Common myeloid progenitor, CD34-positive (primary cell): Measurements from ENCODE around the gene CACNG7.

Experiments
- CTCF ChIA-PET: fragments of 350-600 bp; sonication (Branson Sonifier 250); formaldehyde crosslinking; loops from one replicate; lab custom pipeline; 2021; ENCODE audit warnings: antibody characterized with exemption; lab: Charles Lee
- POLR2A ChIA-PET: fragments of 350-600 bp; sonication (Branson Sonifier 250); formaldehyde crosslinking; loops from one replicate; lab custom pipeline; 2021; ENCODE audit warnings: antibody characterized with exemption; lab: Charles Lee
- DNase-seq, 3 donors: peaks; one replicate each; pipeline versions ENCODE4 v3.0.0 to v3.0.0-alpha.2; 2013
- H3K27ac ChIP-seq, 2 experiments: 1 replicate in 1 of 2; 2 replicates in 1 of 2; pipeline ENCODE4 v1.7.0; 2013; ENCODE audit warnings: inconsistent platforms in 2 of 2, low read length in 2 of 2, mild to moderate bottlenecking in 2 of 2, low read depth in 1 of 2, moderate library complexity in 1 of 2; ENCODE audit not compliant: severe bottlenecking in 2 of 2, insufficient read depth in 1 of 2, poor library complexity in 1 of 2
- H3K27me3 ChIP-seq, 5 experiments: replicated peaks in 2 of 5; 1 replicate in 3 of 5; 2 replicates in 2 of 5; pipeline versions ENCODE4 v1.6.1 to v1.7.0; 2013; ENCODE audit warnings: low read length in 4 of 5, mild to moderate bottlenecking in 2 of 5, moderate library complexity in 2 of 5, inconsistent platforms in 1 of 5; ENCODE audit not compliant: insufficient read depth in 5 of 5, control insufficient read depth in 4 of 5
- H3K36me3 ChIP-seq, 4 experiments: 1 replicate in 2 of 4; 2 replicates in 2 of 4; pipeline versions ENCODE4 v1.6.1 to v1.7.0; 2013; ENCODE audit warnings: low read length in 3 of 4, control low read depth in 1 of 4, mild to moderate bottlenecking in 1 of 4; ENCODE audit not compliant: control insufficient read depth in 4 of 4, insufficient read depth in 4 of 4
- H3K4me1 ChIP-seq, 4 experiments: 1 replicate in 3 of 4; 2 replicates in 1 of 4; pipeline versions ENCODE4 v1.6.1 to v1.7.1; 2013; ENCODE audit warnings: low read length in 3 of 4, mild to moderate bottlenecking in 3 of 4, control low read depth in 1 of 4, inconsistent platforms in 1 of 4, moderate library complexity in 1 of 4; ENCODE audit not compliant: control insufficient read depth in 4 of 4, insufficient read depth in 4 of 4; ENCODE audit errors: control extremely low read depth in 1 of 4
- H3K4me3 ChIP-seq, 7 experiments: 1 replicate in 4 of 7; 2 replicates in 3 of 7; pipeline versions ENCODE4 v1.5.1 to v1.7.0; 2013; ENCODE audit warnings: mild to moderate bottlenecking in 7 of 7, low read length in 6 of 7, moderate library complexity in 6 of 7, inconsistent platforms in 2 of 7, low read depth in 2 of 7, control low read depth in 1 of 7; ENCODE audit not compliant: insufficient read depth in 4 of 7, control insufficient read depth in 1 of 7; ENCODE audit errors: extremely low read depth in 1 of 7
- H3K9me3 ChIP-seq, 5 experiments: 1 replicate in 4 of 5; 2 replicates in 1 of 5; pipeline versions ENCODE4 v1.6.1 to v1.7.1; 2013; ENCODE audit warnings: low read length in 4 of 5, mild to moderate bottlenecking in 2 of 5, inconsistent platforms in 1 of 5, low read depth in 1 of 5, moderate library complexity in 1 of 5; ENCODE audit not compliant: control insufficient read depth in 4 of 5, insufficient read depth in 2 of 5; ENCODE audit errors: control extremely low read depth in 1 of 5
- WGBS: methylation state at CpG from one replicate; pipeline ENCODE4 v1.1.5; 2013; ENCODE audit not compliant: insufficient coverage; 5-methylcytosine and 5-hydroxymethylcytosine counted together

The CACNG7 gene

GRCh38 chr19:53905787-53906186 is 3.3 kb upstream of the CACNG7 start:
- ChIA-PET CTCF (interaction anchor here (1.0 to 1.9 kb wide), 2 partner anchors 7 to 52 kb away, joined by 3 to 6 read pairs; no protein-coding TSS in a partner anchor), POLR2A (no interaction called here)
- no CpG with 5 or more reads among the region's 1 CpG for WGBS
- Histone ChIP-seq H3K9me3 (no peaks in the 10 kb centered on the region), H3K27me3 (peaks cover 0 to 66% (median 30%) of the 10 kb centered on the region in 5 experiments), H3K4me1 (peaks cover 0 to 13% (median 8%) of the 10 kb centered on the region in 4 experiments), H3K4me3 (no peak overlapping the region), H3K27ac (no peak overlapping the region), H3K36me3 (no peaks in the 10 kb centered on the region)
- DNase-seq: no peak

GRCh38 chr19:53906211-53907192 is 2.6 kb upstream of the CACNG7 start:
- DNase-seq: peak in 2 of 3 donors; percentile 48 to 52
- CTCF ChIA-PET: interaction anchor here (0.7 to 1.9 kb wide), 6 partner anchors 8 to 118 kb away, joined by 3 to 13 read pairs (median 4); no protein-coding TSS in a partner anchor
- H3K36me3 ChIP-seq: no peaks in the 10 kb centered on the region
- no peaks in the 10 kb centered on the region for H3K9me3 ChIP-seq
- POLR2A ChIA-PET: no interaction called here
- no peak overlapping the region for H3K27ac ChIP-seq
- no peak overlapping the region for H3K4me3 ChIP-seq
- H3K27me3 ChIP-seq: peaks cover 0 to 71% (median 33%) of the 10 kb centered on the region in 5 experiments
- peaks cover 0 to 13% (median 8%) of the 10 kb centered on the region in 4 experiments for H3K4me1 ChIP-seq
- WGBS: 13% methylated on average over 35 of the region's 48 CpGs

DNA sequence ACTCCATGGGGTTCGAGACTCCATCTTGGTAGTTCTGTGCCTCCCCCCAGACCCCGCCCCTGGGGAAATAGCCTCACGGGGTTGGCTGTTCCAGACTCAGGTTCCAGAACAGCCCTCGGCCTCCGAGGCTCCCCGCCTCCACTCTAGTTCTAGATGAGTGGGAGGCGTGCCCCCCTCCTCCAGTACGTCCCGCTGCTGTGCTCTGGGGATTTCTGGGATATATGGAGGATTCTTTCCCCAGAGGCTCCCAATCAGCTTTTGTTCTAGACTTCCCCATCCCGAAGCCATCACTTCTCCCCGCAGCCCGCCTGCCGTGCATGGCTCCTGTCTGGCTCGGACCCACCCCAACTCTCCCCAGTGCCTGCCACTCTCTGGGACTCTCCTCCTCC is 1.9 kb upstream of the CACNG7 start:
- CTCF ChIA-PET: interaction anchor here (0.7 to 1.9 kb wide), 6 partner anchors 9 to 117 kb away, joined by 3 to 13 read pairs (median 4); no protein-coding TSS in a partner anchor
- H3K36me3 ChIP-seq: no peaks in the 10 kb centered on the region
- no peaks in the 10 kb centered on the region for H3K9me3 ChIP-seq
- POLR2A ChIA-PET: no interaction called here
- H3K27me3 ChIP-seq: peaks cover 0 to 78% (median 34%) of the 10 kb centered on the region in 5 experiments
- WGBS: 38% methylated on average over 9 of the region's 14 CpGs
- H3K4me3 ChIP-seq: no peak overlapping the region
- no peak overlapping the region for H3K27ac ChIP-seq
- DNase-seq: no peak
- H3K4me1 ChIP-seq: peaks cover 0 to 13% (median 8%) of the 10 kb centered on the region in 4 experiments

- 14% methylated on average over 16 of the region's 17 CpGs for WGBS
- Histone ChIP-seq H3K27ac (no peak overlapping the region), H3K9me3 (no peaks in the 10 kb centered on the region), H3K36me3 (no peaks in the 10 kb centered on the region), H3K27me3 (peaks cover 0 to 83% (median 34%) of the 10 kb centered on the region in 5 experiments), H3K4me1 (peaks cover 0 to 13% (median 8%) of the 10 kb centered on the region in 4 experiments), H3K4me3 (peak overlapping the region in 1 of 7 experiments; percentile 28)
- no peak for DNase-seq
- POLR2A ChIA-PET: no interaction called here
- CTCF ChIA-PET: interaction anchor here (0.8 to 1.9 kb wide), 5 partner anchors 9 to 117 kb away, joined by 3 to 13 read pairs (median 4); no protein-coding TSS in a partner anchor
Observed at GRCh38 chr19:53907690-53908089, 1.4 kb upstream of the CACNG7 start.

DNA sequence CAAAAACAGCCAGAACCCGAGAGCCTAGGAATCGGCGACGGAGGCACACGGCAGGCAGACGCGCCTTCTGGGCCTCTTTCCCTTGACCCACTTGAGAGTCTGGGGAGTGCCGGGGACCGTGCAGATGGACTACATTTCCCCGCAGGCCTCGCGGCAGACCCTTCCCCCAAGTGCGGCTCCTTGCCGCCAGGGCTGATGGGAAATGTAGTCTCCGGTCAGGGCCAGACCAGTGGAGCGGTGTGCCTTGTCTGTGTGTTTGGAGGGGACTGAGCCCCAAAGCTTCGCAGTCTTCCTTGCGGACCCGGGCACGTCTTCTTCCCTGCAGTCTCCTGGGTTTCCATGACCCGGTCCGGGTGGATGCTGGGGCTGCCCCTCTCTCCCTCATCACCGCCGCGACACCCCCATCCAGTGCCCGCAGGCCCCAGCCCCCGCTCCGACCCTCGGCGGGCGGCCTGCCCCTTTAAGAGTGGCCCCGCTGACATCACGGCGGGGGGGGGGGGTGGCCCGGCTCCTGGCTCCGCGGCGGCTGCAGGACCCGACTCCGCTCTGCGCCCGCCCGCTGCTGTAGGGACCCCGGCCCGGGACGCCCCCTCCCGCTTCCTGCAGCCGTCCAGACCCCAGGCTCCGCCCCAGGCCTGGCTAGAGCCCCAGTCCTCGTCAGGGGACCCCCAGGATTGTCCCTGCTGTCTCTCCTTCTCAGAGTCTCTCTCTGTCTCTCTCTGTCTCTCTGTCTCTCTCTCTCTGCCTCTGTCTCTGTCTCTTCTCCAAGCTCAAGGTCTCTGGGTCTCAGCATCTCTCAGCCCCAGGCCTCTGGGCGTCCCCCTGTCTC is 758 bp upstream of the CACNG7 start:
- Histone ChIP-seq H3K27ac (no peak overlapping the region), H3K36me3 (no peaks in the 10 kb centered on the region), H3K4me1 (peaks cover 0 to 13% (median 8%) of the 10 kb centered on the region in 4 experiments), H3K4me3 (peak overlapping the region in 1 of 7 experiments; percentile 28), H3K27me3 (peaks cover 0 to 90% (median 34%) of the 10 kb centered on the region in 5 experiments), H3K9me3 (no peaks in the 10 kb centered on the region)
- WGBS: under 1% methylated on average over 38 of the region's 51 CpGs
- POLR2A ChIA-PET: no interaction called here
- CTCF ChIA-PET: interaction anchor here (0.8 to 1.7 kb wide), 4 partner anchors 9 to 116 kb away, joined by 3 to 13 read pairs (median 4); no protein-coding TSS in a partner anchor
- DNase-seq: peak; percentile 31 to 44 (median 40)

DNA sequence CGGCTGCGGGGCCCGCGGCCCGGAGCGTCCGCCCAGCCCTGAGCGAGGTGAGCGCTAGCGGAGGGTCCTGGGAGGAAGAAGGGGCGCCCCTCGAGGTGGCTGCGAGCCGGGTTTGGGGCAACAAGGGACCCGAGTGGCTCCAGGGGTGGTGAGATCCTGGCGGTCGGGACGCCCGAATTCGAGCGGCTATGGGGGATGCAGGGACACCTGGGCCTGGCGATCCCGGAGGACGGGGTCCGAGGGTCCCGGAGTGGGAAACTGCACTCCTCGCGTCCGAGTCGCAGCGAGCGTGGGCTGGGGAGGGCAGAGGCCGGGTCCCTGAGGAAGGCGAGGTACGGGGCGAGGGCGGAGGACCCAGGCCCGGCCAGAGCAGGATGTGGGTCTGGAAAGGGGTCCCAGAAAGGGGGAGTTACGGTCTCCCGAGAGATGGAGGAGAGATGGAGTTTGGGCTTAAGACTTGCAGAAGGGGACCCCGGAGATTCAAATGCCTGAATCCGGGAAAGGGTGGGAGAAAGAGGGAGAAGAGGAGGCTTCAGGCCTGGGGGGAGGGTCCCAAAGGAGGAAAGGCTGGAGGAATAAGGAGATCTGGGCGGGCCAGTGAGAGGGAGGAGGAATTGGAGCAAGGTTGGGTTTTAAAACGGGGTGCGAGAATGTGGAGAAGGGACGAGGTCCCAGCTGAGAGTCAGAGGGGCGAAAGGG is 542 bp downstream of the CACNG7 start:
- CTCF ChIA-PET: no interaction called here
- Histone ChIP-seq H3K27ac (no peak overlapping the region), H3K36me3 (no peaks in the 10 kb centered on the region), H3K4me3 (no peak overlapping the region), H3K9me3 (no peaks in the 10 kb centered on the region), H3K27me3 (peaks cover 0 to 89% (median 30%) of the 10 kb centered on the region in 5 experiments), H3K4me1 (peaks cover 0 to 13% (median 8%) of the 10 kb centered on the region in 4 experiments)
- POLR2A ChIA-PET: interaction anchor here (0.7 kb wide), 1 partner anchor 378 kb away, joined by 3 read pairs; no protein-coding TSS in a partner anchor
- 2% methylated on average over 45 of the region's 47 CpGs for WGBS
- no peak for DNase-seq
